ENCODE data around the gene PTPN14. TPM values are rescaled to one million over a fixed set of nuclear protein-coding genes. Genes with fewer than 3 reads are reported as not detected.

Gene PTPN14
- total RNA-seq, 1 experiment from 2014 or later, result 37.5 TPM

DNA sequence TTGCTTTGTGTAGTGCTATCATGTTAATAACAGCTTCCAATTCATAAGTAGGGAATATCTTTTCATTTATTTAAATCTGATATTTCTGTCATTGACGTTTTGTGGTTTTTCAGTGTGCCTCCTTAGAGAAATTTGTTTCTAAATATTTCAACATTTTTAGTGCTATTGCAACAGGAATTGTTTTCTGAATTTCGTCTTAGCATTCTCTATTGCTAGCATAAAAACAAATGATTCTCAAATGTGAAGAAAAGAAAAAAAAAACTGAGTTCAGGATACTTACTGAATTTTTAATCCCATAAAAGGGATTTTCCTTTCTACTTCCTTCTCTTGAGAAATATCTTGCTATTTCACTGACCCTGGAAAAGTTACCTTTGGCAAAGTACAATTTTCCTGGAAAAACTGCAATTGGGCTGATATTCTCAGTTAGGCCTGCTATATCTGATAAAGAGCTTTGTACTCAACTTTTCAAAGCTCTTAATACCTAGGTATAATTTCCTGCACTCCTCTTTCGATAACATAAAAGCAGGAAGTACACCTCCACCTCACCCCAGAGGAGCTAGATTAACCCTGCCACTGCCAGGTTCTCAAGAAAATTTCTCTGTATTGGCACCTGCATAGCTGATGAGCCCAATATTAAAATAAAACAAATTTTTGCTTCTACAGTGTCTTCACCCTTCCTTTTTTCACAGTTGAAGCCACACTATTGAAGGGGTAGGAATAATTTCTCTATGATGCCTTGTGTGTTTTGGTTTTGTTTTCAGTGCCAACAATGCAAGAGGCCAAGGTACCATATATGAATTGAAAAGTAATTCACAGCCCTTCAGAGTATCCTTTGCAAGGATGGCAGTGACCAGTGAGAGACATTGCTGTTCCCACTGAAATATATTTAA, 35.6 kb downstream of the PTPN14 start:
- TF ChIP-seq ELF1 (IDR thresholded peaks at IDR 0.05; ENCODE audit: borderline replicate concordance, low read depth), result peak; percentile 24; the same call in 1 of the 2 replicates
- no peak for TF ChIP-seq EZH2 (IDR thresholded peaks at IDR 0.05)
- H3K27ac ChIP-seq (ENCODE audit: low read depth, low read length), result no peak overlapping the region
- no peak overlapping the region for H2AFZ ChIP-seq (ENCODE audit: low read depth, low read length, poor library complexity, severe bottlenecking)
- no peak overlapping the region for H3K9ac ChIP-seq (ENCODE audit: low read length)
- BruUV-seq (replicated peaks), result no TSS peak
- peaks cover 75% of the 10 kb centered on the region for H3K79me2 ChIP-seq (ENCODE audit: insufficient read depth, low read length)
- no peak for DNase-seq (ENCODE audit: low read depth, low spot score)
- ATAC-seq, result 0 out of 2 replicates have a peak, but pooled peaks have one; percentile 16
- intact Hi-C loops (cut with micrococcal nuclease), result no loop called here
- H3K36me3 ChIP-seq (ENCODE audit: control insufficient read depth in 1 of 2, insufficient read depth in 2 of 2, low read length in 2 of 2), result no peaks in the 10 kb centered on the region
- H3K9me2 ChIP-seq (ENCODE audit: insufficient read depth), result no peaks in the 10 kb centered on the region
- CTCF ChIA-PET, result no interaction called here
- H3K4me1 ChIP-seq (ENCODE audit: control insufficient read depth in 1 of 2, insufficient read depth in 2 of 2, low read length in 2 of 2), result peaks cover 52 to 63% of the 10 kb centered on the region in 2 experiments
- H3K4me3 ChIP-seq (replicated peaks in 1 of 2; ENCODE audit: low read depth in 1 of 2, low read length in 2 of 2), result no peak overlapping the region
- H4K20me1 ChIP-seq (ENCODE audit: insufficient read depth), result no peaks in the 10 kb centered on the region
- H3K9me3 ChIP-seq (ENCODE audit: control insufficient read depth in 1 of 2, insufficient read depth in 1 of 2, low read depth in 1 of 2, low read length in 2 of 2), result no peaks in the 10 kb centered on the region
- H3K27me3 ChIP-seq (ENCODE audit: insufficient read depth, low read length), result no peaks in the 10 kb centered on the region
- H3K4me2 ChIP-seq (ENCODE audit: low read length), result peak overlapping the region; percentile 31
- RAD21 ChIA-PET (ENCODE audit: low non-redundant PET in 1 of 2, low total read pairs in 2 of 2, uncharacterized antibody in 2 of 2, unreplicated experiment in 2 of 2), result interaction anchor here in 1 of 2 experiments (0.6 kb wide), 1 partner anchor 74 kb away, joined by 3 read pairs; no protein-coding TSS in a partner anchor
- POLR2A ChIA-PET, result interaction anchor here (0.6 to 0.7 kb wide), 2 partner anchors 36 to 120 kb away, joined by 3 read pairs; partner anchors contain the start of gene PTPN14

DNA sequence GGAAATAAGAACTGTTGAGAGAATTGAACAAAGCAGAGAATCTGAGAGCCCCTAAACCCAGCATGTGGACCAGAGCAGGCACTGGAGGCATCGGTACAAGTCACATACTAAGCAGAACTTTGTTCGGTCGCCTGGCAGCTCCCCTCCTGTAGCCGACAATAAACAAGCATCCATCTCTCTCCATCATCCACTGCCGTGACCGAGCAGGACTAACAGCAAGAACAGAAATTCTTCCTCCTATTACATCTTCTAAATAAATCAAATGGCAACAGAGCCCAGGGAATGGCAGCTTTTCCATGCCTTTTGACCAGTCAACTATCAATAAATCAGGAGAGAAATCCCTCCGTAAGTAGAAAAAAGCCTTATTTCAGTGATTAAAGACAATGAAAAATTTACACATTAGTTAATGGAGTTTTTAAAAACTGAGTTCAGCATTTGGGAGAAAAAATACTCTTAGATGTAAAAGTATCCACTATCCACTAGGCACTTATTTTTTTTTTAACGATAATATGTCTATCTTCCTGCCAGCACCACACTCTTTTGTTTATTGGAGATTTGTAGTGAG, 36.5 kb downstream of the PTPN14 start:
- Histone ChIP-seq H3K4me2 (ENCODE audit: low read length) (peak overlapping the region; percentile 31; the same call in 1 of the 2 replicates), H3K9me2 (ENCODE audit: insufficient read depth) (no peaks in the 10 kb centered on the region), H3K27me3 (ENCODE audit: insufficient read depth, low read length) (no peaks in the 10 kb centered on the region), H3K9me3 (ENCODE audit: control insufficient read depth in 1 of 2, insufficient read depth in 1 of 2, low read depth in 1 of 2, low read length in 2 of 2) (peaks cover 0 to 3% of the 10 kb centered on the region in 2 experiments; a peak in 1 of 4 replicates), H3K79me2 (ENCODE audit: insufficient read depth, low read length) (peaks cover 75% of the 10 kb centered on the region), H3K4me1 (ENCODE audit: control insufficient read depth in 1 of 2, insufficient read depth in 2 of 2, low read length in 2 of 2) (peaks cover 52 to 58% of the 10 kb centered on the region in 2 experiments), H3K36me3 (ENCODE audit: control insufficient read depth in 1 of 2, insufficient read depth in 2 of 2, low read length in 2 of 2) (no peaks in the 10 kb centered on the region), H3K9ac (ENCODE audit: low read length) (no peak overlapping the region), H3K27ac (ENCODE audit: low read depth, low read length) (peak overlapping the region; percentile 39), H2AFZ (ENCODE audit: low read depth, low read length, poor library complexity, severe bottlenecking) (no peak overlapping the region), H4K20me1 (ENCODE audit: insufficient read depth) (no peaks in the 10 kb centered on the region), H3K4me3 (replicated peaks in 1 of 2; ENCODE audit: low read depth in 1 of 2, low read length in 2 of 2) (no peak overlapping the region)
- no TSS peak for BruUV-seq (replicated peaks)
- ATAC-seq (no peak; the same call in 1 of the 2 replicates), DNase-seq (ENCODE audit: low read depth, low spot score) (no peak)
- POLR2A ChIA-PET, result no interaction called here
- intact Hi-C loops (cut with micrococcal nuclease), result no loop called here
- RAD21 ChIA-PET (ENCODE audit: low non-redundant PET in 1 of 2, low total read pairs in 2 of 2, uncharacterized antibody in 2 of 2, unreplicated experiment in 2 of 2), result no interaction called here
- CTCF ChIA-PET, result no interaction called here
- TF ChIP-seq EZH2phosphoT487 (IDR thresholded peaks at IDR 0.05; ENCODE audit: borderline replicate concordance) (no peak), CBX3 (IDR thresholded peaks at IDR 0.05; ENCODE audit: low read depth) (no peak), SRF (IDR thresholded peaks at IDR 0.05; ENCODE audit: low read depth) (no peak), POLR2A (IDR thresholded peaks at IDR 0.05; ENCODE audit: borderline replicate concordance, extremely low read depth, insufficient read depth, insufficient read length) (no peak), EGR1 (IDR thresholded peaks at IDR 0.05; ENCODE audit: low read depth) (no peak), SIN3A (IDR thresholded peaks at IDR 0.05; ENCODE audit: low read depth) (no peak)
- TF ChIP-seq, protein P1, sequence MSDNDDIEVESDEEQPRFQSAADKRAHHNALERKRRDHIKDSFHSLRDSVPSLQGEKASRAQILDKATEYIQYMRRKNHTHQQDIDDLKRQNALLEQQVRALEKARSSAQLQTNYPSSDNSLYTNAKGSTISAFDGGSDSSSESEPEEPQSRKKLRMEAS (IDR thresholded peaks at IDR 0.05), result no peak
- TF ChIP-seq, protein P2, sequence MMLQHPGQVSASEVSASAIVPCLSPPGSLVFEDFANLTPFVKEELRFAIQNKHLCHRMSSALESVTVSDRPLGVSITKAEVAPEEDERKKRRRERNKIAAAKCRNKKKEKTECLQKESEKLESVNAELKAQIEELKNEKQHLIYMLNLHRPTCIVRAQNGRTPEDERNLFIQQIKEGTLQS (IDR thresholded peaks at IDR 0.05), result no peak
- TF ChIP-seq, protein P3, sequence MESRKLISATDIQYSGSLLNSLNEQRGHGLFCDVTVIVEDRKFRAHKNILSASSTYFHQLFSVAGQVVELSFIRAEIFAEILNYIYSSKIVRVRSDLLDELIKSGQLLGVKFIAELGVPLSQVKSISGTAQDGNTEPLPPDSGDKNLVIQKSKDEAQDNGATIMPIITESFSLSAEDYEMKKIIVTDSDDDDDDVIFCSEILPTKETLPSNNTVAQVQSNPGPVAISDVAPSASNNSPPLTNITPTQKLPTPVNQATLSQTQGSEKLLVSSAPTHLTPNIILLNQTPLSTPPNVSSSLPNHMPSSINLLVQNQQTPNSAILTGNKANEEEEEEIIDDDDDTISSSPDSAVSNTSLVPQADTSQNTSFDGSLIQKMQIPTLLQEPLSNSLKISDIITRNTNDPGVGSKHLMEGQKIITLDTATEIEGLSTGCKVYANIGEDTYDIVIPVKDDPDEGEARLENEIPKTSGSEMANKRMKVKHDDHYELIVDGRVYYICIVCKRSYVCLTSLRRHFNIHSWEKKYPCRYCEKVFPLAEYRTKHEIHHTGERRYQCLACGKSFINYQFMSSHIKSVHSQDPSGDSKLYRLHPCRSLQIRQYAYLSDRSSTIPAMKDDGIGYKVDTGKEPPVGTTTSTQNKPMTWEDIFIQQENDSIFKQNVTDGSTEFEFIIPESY (IDR thresholded peaks at IDR 0.05; ENCODE audit: extremely low read depth, insufficient replicate concordance, low read length), result no peak
- TF ChIP-seq, protein P4, sequence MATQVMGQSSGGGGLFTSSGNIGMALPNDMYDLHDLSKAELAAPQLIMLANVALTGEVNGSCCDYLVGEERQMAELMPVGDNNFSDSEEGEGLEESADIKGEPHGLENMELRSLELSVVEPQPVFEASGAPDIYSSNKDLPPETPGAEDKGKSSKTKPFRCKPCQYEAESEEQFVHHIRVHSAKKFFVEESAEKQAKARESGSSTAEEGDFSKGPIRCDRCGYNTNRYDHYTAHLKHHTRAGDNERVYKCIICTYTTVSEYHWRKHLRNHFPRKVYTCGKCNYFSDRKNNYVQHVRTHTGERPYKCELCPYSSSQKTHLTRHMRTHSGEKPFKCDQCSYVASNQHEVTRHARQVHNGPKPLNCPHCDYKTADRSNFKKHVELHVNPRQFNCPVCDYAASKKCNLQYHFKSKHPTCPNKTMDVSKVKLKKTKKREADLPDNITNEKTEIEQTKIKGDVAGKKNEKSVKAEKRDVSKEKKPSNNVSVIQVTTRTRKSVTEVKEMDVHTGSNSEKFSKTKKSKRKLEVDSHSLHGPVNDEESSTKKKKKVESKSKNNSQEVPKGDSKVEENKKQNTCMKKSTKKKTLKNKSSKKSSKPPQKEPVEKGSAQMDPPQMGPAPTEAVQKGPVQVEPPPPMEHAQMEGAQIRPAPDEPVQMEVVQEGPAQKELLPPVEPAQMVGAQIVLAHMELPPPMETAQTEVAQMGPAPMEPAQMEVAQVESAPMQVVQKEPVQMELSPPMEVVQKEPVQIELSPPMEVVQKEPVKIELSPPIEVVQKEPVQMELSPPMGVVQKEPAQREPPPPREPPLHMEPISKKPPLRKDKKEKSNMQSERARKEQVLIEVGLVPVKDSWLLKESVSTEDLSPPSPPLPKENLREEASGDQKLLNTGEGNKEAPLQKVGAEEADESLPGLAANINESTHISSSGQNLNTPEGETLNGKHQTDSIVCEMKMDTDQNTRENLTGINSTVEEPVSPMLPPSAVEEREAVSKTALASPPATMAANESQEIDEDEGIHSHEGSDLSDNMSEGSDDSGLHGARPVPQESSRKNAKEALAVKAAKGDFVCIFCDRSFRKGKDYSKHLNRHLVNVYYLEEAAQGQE (IDR thresholded peaks at IDR 0.05; ENCODE audit: low read depth), result no peak
